K562 (cell line): Measurements from ENCODE around the gene IFI27L1.

ENCODE experiments used
- CTCF ChIP-seq, 3 experiments: IDR thresholded peaks in 2 of 3; conservative IDR thresholded peaks in 1 of 3; 2 replicates each; pipeline ENCODE4 v1.5.1; 2011 to 2012; ENCODE audit warnings: low read length in 3 of 3, mild to moderate bottlenecking in 3 of 3, control low read depth in 2 of 3, improper control_type of control experiment in 1 of 3, inconsistent platforms in 1 of 3, low read depth in 1 of 3, mixed read lengths in 1 of 3, moderate library complexity in 1 of 3; ENCODE audit not compliant: insufficient read depth in 2 of 3
- ELF4 ChIP-seq: fragments of 450-650 bp; formaldehyde crosslinking; IDR thresholded peaks from 2 replicates; pipeline ENCODE4 v1.4.0; 2022; ENCODE audit warnings: missing genetic modification characterization
- HDAC2 ChIP-seq: fragments of 450-650 bp; IDR thresholded peaks from 2 replicates; pipeline ENCODE4 v1.6.1; 2016; ENCODE audit warnings: mild to moderate bottlenecking
- LEF1 ChIP-seq: fragments of 450-650 bp; IDR thresholded peaks from 2 replicates; pipeline ENCODE4 v1.6.1; 2016; ENCODE audit warnings: mild to moderate bottlenecking
- NFYB ChIP-seq: IDR thresholded peaks from 2 replicates; pipeline ENCODE4 v1.6.1; 2011; ENCODE audit warnings: mild to moderate bottlenecking, moderate library complexity; ENCODE audit not compliant: insufficient read length; ENCODE audit errors: extremely low read depth
- PATZ1 ChIP-seq: fragments of 250-450 bp; sonication (Bioruptor Pico); IDR thresholded peaks from 2 replicates; pipeline ENCODE4 v1.5.0; 2020; ENCODE audit warnings: mild to moderate bottlenecking, borderline replicate concordance
- PHF8 ChIP-seq: fragments of 200-600 bp; sonication (generic); IDR thresholded peaks from 2 replicates; pipeline ENCODE4 v1.6.1; 2012; ENCODE audit warnings: mixed run types, mild to moderate bottlenecking, inconsistent platforms, low read length, moderate library complexity, borderline replicate concordance
- POLR2A ChIP-seq: fragments of 450-650 bp; conservative IDR thresholded peaks from 2 replicates; pipeline ENCODE4 v1.6.1; 2016
- SIX5 ChIP-seq, 2 experiments: IDR thresholded peaks; 2 replicates each; pipeline ENCODE4 v1.6.1; 2011; ENCODE audit warnings: low read length in 2 of 2, borderline replicate concordance in 1 of 2, low read depth in 1 of 2, mild to moderate bottlenecking in 1 of 2, moderate library complexity in 1 of 2; ENCODE audit not compliant: insufficient read depth in 1 of 2
- SP1 ChIP-seq: sonication (generic); formaldehyde crosslinking; IDR thresholded peaks from 2 replicates; pipeline ENCODE4 v1.8.1; 2022; ENCODE audit warnings: mild to moderate bottlenecking, missing genetic modification reagents
- SRF ChIP-seq, 2 experiments: fragments of 250-450, 450-650 bp in 1 of 2; sonication (Bioruptor Pico) in 1 of 2; sonication (generic) in 1 of 2; formaldehyde crosslinking; IDR thresholded peaks; 2 replicates each; pipeline versions ENCODE4 v1.5.0 to v1.5.1; 2020 to 2022; ENCODE audit warnings: mild to moderate bottlenecking in 1 of 2, missing genetic modification reagents in 1 of 2

GRCh38 chr14:94101748-94102147, 20.6 kb downstream of the IFI27L1 start:
- TF ChIP-seq HDAC2 (no peak), SP1 (CRISPR knock-in tag) (no peak), SIX5 (IDR thresholded peaks at IDR 0.05; ENCODE audit: borderline replicate concordance in 1 of 2, insufficient read depth in 1 of 2, low read depth in 1 of 2, low read length in 2 of 2) (no peak), SRF (CRISPR knock-in tag; IDR thresholded peaks at IDR 0.05) (no peak), POLR2A (no peak), ELF4 (no peak), PATZ1 (no peak), LEF1 (no peak), NFYB (no peak), PHF8 (no peak), CTCF (IDR thresholded peaks at IDR 0.05 in 2 of 3, conservative IDR thresholded peaks at IDR 0.05 in 1 of 3; ENCODE audit: insufficient read depth in 2 of 3, low read depth in 1 of 3, low read length in 3 of 3) (no peak)
